ENCODE measurements around the gene CCDC191.

GRCh38 chr3:114035896-114036295 lies 20.4 kb downstream of the CCDC191 start:
- TF ChIP-seq MAFK (IDR thresholded peaks at IDR 0.05; ENCODE audit: low read depth, low read length) (no peak), CTCF (conservative IDR thresholded peaks at IDR 0.05; ENCODE audit: low read depth, low read length) (no peak), BHLHE40 (IDR thresholded peaks at IDR 0.05; ENCODE audit: low read depth, low read length) (no peak)
